ENCODE measurements around the gene BRCA1. TPM values are rescaled to one million over a fixed set of nuclear protein-coding genes. Genes with fewer than 3 reads are reported as not detected.
"Not testable (repeated sequence)": the region's sequence is repeated elsewhere in the genome, so short reads cannot be mapped to it uniquely, and the experiment has no call there.

Gene BRCA1
- total RNA-seq, 3 donors from 2014 or later: 8.8 to 17.4 (median 10.3) TPM

DNA sequence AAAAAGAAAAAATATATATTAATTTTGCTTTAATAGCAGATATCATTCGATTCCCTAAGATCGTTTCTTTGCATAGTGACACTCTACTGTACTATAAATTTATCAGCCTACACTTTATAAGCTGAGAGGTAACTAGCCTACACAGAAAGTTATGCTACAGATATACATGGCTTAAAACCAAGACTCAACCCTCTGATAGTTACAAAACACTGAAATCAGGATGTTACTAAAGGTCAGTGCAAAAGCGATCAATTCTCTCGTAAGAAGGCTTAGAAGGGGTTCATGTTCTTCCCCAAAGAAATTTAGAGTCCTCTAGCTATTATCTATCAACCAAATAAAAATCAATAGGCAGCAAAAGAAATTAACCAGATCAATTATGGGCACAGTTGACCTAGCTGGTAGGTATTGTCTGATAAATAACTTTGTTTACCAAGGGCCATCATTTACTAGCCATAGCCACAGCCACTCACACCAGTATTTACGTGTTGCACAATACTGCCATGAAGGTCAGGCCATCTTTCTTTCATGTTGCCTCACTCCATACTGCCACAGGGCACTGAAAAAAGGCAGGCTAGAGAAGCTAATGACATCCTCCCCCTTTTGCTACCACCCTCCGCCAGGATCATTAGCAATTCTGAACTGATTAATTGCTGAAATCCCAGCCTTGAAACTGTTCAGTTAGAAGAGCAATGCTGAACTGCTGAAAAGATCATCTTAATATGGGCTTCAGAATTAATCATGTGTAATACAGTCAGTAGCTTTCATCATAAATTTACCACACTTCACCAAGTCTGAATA, 56.4 kb downstream of the BRCA1 start:
- Histone ChIP-seq H3K36me3 (ENCODE audit: low read depth) (no peaks in the 10 kb centered on the region), H3K4me1 (ENCODE audit: low read depth) (no peaks in the 10 kb centered on the region), H3K4me3 (no peak overlapping the region), H3K9me3 (no peaks in the 10 kb centered on the region)
- intact Hi-C loops (cut with DNase I, micrococcal nuclease): no loop called here
- TF ChIP-seq, protein P1, sequence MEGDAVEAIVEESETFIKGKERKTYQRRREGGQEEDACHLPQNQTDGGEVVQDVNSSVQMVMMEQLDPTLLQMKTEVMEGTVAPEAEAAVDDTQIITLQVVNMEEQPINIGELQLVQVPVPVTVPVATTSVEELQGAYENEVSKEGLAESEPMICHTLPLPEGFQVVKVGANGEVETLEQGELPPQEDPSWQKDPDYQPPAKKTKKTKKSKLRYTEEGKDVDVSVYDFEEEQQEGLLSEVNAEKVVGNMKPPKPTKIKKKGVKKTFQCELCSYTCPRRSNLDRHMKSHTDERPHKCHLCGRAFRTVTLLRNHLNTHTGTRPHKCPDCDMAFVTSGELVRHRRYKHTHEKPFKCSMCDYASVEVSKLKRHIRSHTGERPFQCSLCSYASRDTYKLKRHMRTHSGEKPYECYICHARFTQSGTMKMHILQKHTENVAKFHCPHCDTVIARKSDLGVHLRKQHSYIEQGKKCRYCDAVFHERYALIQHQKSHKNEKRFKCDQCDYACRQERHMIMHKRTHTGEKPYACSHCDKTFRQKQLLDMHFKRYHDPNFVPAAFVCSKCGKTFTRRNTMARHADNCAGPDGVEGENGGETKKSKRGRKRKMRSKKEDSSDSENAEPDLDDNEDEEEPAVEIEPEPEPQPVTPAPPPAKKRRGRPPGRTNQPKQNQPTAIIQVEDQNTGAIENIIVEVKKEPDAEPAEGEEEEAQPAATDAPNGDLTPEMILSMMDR (IDR thresholded peaks at IDR 0.05): no peak
- ATAC-seq: no peak
- no peak for DNase-seq

DNA sequence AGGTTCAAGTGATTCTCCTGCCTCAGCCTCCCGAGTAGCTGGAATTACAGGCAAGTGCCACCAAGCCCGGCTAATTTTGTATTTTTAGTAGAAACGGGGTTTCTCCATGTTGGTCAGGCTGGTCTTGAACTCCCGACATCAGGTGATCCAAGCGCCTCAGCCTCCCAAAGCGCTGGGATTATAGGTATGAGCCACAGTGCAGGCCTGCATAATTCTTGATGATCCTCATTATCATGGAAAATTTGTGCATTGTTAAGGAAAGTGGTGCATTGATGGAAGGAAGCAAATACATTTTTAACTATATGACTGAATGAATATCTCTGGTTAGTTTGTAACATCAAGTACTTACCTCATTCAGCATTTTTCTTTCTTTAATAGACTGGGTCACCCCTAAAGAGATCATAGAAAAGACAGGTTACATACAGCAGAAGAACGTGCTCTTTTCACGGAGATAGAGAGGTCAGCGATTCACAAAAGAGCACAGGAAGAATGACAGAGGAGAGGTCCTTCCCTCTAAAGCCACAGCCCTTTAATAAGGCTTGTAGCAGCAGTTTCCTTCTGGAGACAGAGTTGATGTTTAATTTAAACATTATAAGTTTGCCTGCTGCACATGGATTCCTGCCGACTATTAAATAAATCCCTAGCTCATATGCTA, 62.1 kb downstream of the BRCA1 start:
- Histone ChIP-seq H3K4me1 (ENCODE audit: low read depth) (no peaks in the 10 kb centered on the region), H3K36me3 (ENCODE audit: low read depth) (no peaks in the 10 kb centered on the region), H3K9me3 (no peaks in the 10 kb centered on the region), H3K4me3 (no peak overlapping the region)
- DNase-seq (no peak), ATAC-seq (no peak)
- intact Hi-C loops (cut with DNase I, micrococcal nuclease): no loop called here
- TF ChIP-seq, protein P1 (IDR thresholded peaks at IDR 0.05): no peak

DNA sequence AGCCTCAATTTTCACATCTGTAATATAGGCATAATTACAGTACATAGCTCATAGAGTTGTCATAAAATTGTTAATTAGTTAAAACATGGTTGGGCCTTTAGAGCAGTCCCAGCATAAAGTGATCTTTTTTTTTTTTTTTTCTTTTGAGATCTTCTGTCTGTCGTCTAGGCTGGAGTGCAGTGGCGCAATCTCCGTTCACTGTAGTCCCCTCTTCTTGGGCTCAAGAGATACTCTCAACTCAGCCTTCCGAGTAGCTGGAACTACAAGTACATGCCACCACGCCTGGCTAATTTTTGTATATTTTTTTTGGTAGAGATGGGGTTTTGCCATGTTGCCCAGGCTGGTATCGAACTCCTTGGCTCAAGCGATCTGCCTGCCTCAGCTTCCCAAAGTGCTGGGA, 69.1 kb downstream of the BRCA1 start:
- no peaks in the 10 kb centered on the region for H3K4me1 ChIP-seq (ENCODE audit: low read depth)
- no peaks in the 10 kb centered on the region for H3K9me3 ChIP-seq
- no peaks in the 10 kb centered on the region for H3K36me3 ChIP-seq (ENCODE audit: low read depth)
- TF ChIP-seq, protein P1 (IDR thresholded peaks at IDR 0.05): no peak
- DNase-seq (no peak), ATAC-seq (no peak)
- H3K4me3 ChIP-seq: no peak overlapping the region
- intact Hi-C loops (cut with DNase I, micrococcal nuclease): no loop called here

DNA sequence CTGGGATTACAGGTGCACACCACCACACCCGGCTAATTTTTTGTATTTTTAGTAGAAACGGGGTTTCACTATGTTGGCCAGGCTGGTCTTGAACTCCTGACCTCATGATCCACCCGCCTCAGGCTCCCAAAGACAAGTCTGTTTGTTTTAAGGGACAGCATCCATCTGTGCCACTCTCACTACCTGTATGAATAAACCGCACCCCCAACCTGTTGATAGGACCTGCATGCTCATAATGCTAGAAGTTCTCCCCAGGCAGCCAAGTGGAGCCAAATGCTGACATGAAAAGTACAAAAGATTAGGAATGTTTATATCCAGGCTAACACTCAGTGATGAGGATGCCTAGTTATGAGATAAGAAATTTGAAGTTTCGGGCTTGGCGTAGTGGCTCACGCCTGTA, 72.2 kb downstream of the BRCA1 start:
- ATAC-seq; H3K9me3 ChIP-seq; H3K4me3 ChIP-seq; H3K36me3 ChIP-seq (ENCODE audit: low read depth); DNase-seq; H3K4me1 ChIP-seq (ENCODE audit: low read depth); intact Hi-C loops (cut with DNase I, micrococcal nuclease): not testable (repeated sequence)

DNA sequence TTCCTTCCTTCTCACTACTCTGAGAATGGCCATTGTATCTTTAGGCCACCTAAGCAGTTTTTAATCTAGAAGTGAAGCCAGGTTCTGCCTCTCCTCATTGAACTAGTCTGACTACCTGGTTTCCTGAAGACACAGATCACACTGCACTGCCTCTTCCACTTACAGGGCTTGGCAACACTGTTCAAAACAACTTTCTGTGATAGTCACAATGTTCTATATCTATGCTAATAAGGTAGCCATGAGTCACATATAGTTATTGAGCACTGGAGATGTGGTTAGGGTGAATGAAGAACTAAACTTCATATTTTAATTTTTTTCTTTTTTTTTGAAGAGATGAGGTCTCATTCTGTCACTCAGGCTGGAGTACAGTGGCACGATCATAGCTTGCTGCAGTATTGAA, 73.2 kb downstream of the BRCA1 start:
- ATAC-seq (no peak), DNase-seq (no peak)
- TF ChIP-seq, protein P1 (IDR thresholded peaks at IDR 0.05): no peak
- Histone ChIP-seq H3K4me1 (ENCODE audit: low read depth) (no peaks in the 10 kb centered on the region), H3K9me3 (no peaks in the 10 kb centered on the region), H3K4me3 (no peak overlapping the region), H3K36me3 (ENCODE audit: low read depth) (no peaks in the 10 kb centered on the region)
- intact Hi-C loops (cut with DNase I, micrococcal nuclease): no loop called here

DNA sequence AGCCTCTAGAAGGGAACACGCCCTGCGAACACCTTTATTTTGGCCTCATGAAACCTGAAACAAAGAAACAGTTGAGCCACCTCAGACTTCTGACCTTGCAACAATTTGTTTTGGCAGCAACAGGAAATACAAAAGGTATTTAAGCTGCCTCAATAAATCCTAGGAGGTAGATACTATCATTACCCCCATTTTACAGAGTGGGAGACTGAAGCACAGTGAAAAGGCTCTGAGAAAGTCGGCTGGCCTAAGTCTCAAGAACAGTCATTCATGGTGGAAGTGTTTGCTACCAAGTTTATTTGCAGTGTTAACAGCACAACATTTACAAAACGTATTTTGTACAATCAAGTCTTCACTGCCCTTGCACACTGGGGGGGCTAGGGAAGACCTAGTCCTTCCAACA, 81.1 kb downstream of the BRCA1 start:
- H3K36me3 ChIP-seq (ENCODE audit: low read depth): no peaks in the 10 kb centered on the region
- TF ChIP-seq, protein P1 (IDR thresholded peaks at IDR 0.05): no peak
- no peak overlapping the region for H3K4me3 ChIP-seq
- no peak for ATAC-seq
- H3K4me1 ChIP-seq (ENCODE audit: low read depth): no peaks in the 10 kb centered on the region
- no peaks in the 10 kb centered on the region for H3K9me3 ChIP-seq
- intact Hi-C loops (cut with DNase I, micrococcal nuclease): no loop called here
- DNase-seq: no peak

Measured in mucosa of descending colon (tissue), 3 donors.